Liver (tissue), 2 donors: ENCODE results near the gene IRGQ.

Experiments used
- GABPA ChIP-seq, 2 donors: IDR thresholded peaks in 1 of 2; conservative IDR thresholded peaks in 1 of 2; 2 replicates each; pipeline ENCODE4 v1.6.1; 2016; ENCODE audit warnings: antibody characterized with exemption in 2 of 2, mild to moderate bottlenecking in 1 of 2, moderate library complexity in 1 of 2
- SP1 ChIP-seq: IDR thresholded peaks from 2 replicates; pipeline ENCODE4 v1.6.1; 2018; ENCODE audit warnings: antibody characterized with exemption, mild to moderate bottlenecking
- YY1 ChIP-seq: IDR thresholded peaks from 2 replicates; pipeline ENCODE4 v1.6.1; 2016; ENCODE audit warnings: antibody characterized with exemption, mild to moderate bottlenecking
- donor health status: healthy.

- no peak for TF ChIP-seq YY1
- TF ChIP-seq GABPA (IDR thresholded peaks at IDR 0.05 in 1 of 2, conservative IDR thresholded peaks at IDR 0.05 in 1 of 2) = no peak
- TF ChIP-seq SP1 = no peak
Observed at GRCh38 chr19:43634872-43635560, 39.1 kb upstream of the IRGQ start.
